ENCODE data around the gene TSHZ2.

Gene TSHZ2

DNA sequence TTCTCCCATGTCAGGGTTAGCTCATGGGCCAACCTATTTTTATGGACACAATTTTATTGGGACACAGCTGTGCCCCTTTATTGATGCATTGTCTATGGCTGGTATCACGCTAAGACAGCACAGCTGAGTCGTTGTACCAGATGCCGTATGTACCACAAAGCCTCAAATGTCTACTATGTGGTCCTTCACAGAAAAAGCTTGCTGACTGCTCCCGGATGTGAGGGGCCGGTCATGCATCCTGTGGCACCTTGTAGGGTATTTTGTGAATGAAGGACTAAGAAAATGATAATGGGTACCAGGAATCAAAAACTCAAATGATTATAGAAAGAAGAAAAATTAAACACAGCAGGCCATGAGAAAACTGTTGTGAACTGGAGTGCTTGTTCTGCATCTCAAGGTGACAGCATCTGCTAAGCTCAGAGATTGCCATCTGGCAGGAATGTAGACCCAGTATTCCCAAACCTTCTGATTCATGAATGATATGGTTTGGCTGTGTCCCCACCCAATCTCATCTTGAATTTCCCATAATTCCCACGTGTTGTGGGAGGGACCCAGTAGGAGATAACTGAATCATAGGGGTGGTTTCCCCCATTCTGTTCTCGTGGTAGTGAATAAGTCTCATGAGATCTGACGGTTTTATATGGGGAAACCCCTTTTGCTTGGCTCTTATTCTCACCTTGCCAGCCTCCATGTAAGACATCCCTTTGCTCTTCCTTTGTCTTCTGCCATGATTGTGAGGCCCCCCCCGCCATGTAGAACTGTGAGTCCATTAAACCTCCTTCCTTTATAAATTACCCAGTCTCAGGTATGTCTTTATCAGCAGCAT, 248.5 kb downstream of the TSHZ2 start:
- DNase-seq, result no peak

- DNase-seq, result no peak
Measured at GRCh38 chr20:53221731-53222130, 249.6 kb downstream of the TSHZ2 start.

- no peak for DNase-seq
Measured at GRCh38 chr20:53222416-53222815, 250.3 kb downstream of the TSHZ2 start.

- no peak for DNase-seq
Measured at GRCh38 chr20:53222932-53223331, 250.8 kb downstream of the TSHZ2 start.

- DNase-seq, result no peak
Measured at GRCh38 chr20:53223626-53224172, 251.5 kb downstream of the TSHZ2 start.

- DNase-seq, result no peak
Measured at GRCh38 chr20:53224851-53225250, 252.7 kb downstream of the TSHZ2 start.

- DNase-seq, result no peak
Measured at GRCh38 chr20:53226826-53227225, 254.7 kb downstream of the TSHZ2 start.

DNA sequence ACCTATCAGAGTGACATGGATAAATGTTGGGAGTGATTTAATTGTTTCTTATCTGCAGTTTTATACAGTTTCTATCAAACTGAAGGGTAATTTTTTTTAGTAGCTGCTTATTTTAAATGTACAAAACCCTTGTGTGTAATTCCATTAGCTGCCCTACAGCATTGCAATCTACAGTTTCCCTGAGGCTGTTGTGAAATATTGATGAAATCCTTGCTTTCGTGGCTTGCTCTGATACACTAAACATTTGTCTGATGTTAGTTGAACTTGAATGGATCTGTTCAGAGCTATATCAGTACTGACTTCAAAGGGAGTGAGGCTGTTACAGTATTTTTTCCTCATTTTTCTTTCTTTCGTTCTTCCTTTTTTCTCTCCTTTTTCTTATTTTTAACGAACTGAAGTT, 255.4 kb downstream of the TSHZ2 start:
- DNase-seq, result no peak

GRCh38 chr20:53231061-53231460, 258.9 kb downstream of the TSHZ2 start:
- no peak for DNase-seq

GRCh38 chr20:53237461-53237860, 265.3 kb downstream of the TSHZ2 start:
- DNase-seq, result no peak

- DNase-seq, result no peak
Measured at GRCh38 chr20:53238121-53238660, 266.0 kb downstream of the TSHZ2 start.

- DNase-seq, result no peak
Measured at GRCh38 chr20:53243152-53243551, 271.0 kb downstream of the TSHZ2 start.

- DNase-seq, result no peak
Measured at GRCh38 chr20:53244711-53245110, 272.6 kb downstream of the TSHZ2 start.

GRCh38 chr20:53245574-53245973, 273.4 kb downstream of the TSHZ2 start:
- DNase-seq, result no peak

GRCh38 chr20:53247468-53248103, 275.4 kb downstream of the TSHZ2 start:
- DNase-seq, result no peak

GRCh38 chr20:53250456-53250855, 278.3 kb downstream of the TSHZ2 start:
- DNase-seq, result no peak

- no peak for DNase-seq
Measured at GRCh38 chr20:53252002-53252401, 279.8 kb downstream of the TSHZ2 start.

GRCh38 chr20:53253668-53254067, 281.5 kb downstream of the TSHZ2 start:
- DNase-seq, result no peak

DNA sequence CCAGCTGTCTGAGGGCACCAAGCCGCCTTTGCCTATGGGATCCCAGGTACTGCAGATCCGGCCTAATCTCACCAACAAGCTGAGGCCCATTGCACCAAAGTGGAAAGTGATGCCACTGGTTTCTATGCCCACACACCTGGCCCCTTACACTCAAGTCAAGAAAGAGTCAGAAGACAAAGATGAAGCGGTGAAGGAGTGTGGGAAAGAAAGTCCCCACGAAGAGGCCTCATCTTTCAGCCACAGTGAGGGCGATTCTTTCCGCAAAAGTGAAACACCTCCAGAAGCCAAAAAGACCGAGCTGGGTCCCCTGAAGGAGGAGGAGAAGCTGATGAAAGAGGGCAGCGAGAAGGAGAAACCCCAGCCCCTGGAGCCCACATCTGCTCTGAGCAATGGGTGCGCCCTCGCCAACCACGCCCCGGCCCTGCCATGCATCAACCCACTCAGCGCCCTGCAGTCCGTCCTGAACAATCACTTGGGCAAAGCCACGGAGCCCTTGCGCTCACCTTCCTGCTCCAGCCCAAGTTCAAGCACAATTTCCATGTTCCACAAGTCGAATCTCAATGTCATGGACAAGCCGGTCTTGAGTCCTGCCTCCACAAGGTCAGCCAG, 283.0 kb downstream of the TSHZ2 start:
- DNase-seq, result no peak

DNA sequence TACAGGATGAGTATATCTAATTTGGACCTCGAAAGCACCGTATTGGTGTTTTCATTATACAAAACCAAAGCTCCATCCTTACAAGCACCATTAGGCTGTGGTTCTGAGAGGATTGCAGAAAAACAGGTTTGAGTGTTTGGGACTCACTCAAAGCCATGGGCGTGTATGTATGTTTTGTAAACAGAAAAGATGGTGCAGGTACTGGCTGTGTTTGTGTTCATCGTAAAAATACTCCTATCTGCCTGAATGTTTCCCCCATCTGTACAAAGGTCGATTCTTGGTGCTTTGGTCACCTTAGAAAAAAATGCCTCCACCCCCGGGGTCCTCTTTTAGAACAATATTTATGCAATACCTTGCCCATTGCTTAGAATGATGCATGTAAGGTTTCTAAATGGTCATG, 286.6 kb downstream of the TSHZ2 start:
- no peak for DNase-seq

- no peak for DNase-seq
Measured at GRCh38 chr20:53260168-53260567, 288.0 kb downstream of the TSHZ2 start.

GRCh38 chr20:53260591-53260990, 288.4 kb downstream of the TSHZ2 start:
- DNase-seq, result no peak

DNA sequence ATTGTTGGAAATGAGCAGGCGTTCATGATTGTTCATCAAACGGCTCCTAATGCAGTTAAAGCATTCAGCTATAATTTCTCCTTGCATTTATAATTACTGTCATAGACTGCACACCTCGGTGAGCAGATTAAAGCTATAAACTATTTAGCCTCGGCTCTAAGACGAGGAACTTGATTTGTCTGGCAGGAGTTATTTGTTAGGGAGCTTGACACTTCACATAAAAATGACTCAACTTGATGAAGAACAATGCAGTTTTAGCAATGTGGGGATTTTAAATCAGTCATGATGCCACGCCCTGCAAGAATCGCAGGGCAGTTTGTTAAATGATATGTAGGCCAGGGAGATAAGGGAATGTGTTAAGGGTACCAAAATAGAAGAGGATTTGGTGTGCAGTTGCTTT, 290.2 kb downstream of the TSHZ2 start:
- DNase-seq, result no peak
